GM23338 (cell line): ENCODE measurements around the gene PPP1R2B. TPM values are rescaled to one million over a fixed set of nuclear protein-coding genes. Genes with fewer than 3 reads are reported as not detected.

Experiments used
- ATAC-seq: fragments of 200-7000 bp; cut with Tn5 transposase; 3 replicates; pipeline ENCODE4 v1.9.1; 2020
- DNase-seq: peaks from one replicate; pipeline ENCODE4 v3.0.0-alpha.2; 2015; ENCODE audit warnings: low spot score
- H2AFZ ChIP-seq: fragments of 200-600 bp; sonication (generic); 2 replicates; pipeline ENCODE4 v1.8.0; 2016; ENCODE audit warnings: antibody characterized with exemption, mild to moderate bottlenecking, moderate library complexity
- H3F3A ChIP-seq: fragments of 200-600 bp; sonication (generic); replicated peaks from 2 replicates; pipeline ENCODE4 v1.8.0; 2017; ENCODE audit warnings: antibody characterized with exemption, mixed run types, low read depth
- H3K27ac ChIP-seq: fragments of 200-600 bp; sonication (generic); 2 replicates; pipeline ENCODE4 v1.6.1; 2016; ENCODE audit warnings: low read depth
- H3K27me3 ChIP-seq: fragments of 200-600 bp; sonication (generic); 2 replicates; pipeline ENCODE4 v1.8.0; 2016; ENCODE audit warnings: mild to moderate bottlenecking, mixed run types, moderate library complexity; ENCODE audit not compliant: insufficient read depth
- H3K36me3 ChIP-seq: fragments of 200-600 bp; sonication (generic); 2 replicates; pipeline ENCODE4 v1.8.0; 2016; ENCODE audit warnings: mild to moderate bottlenecking; ENCODE audit not compliant: insufficient read depth
- H3K4me1 ChIP-seq: fragments of 200-600 bp; sonication (generic); 2 replicates; pipeline ENCODE4 v1.8.0; 2016; ENCODE audit warnings: mild to moderate bottlenecking, moderate library complexity; ENCODE audit not compliant: insufficient read depth
- H3K4me2 ChIP-seq: fragments of 200-600 bp; sonication (generic); 2 replicates; pipeline ENCODE4 v1.7.1; 2017; ENCODE audit warnings: mixed run types
- H3K4me3 ChIP-seq: fragments of 200-600 bp; sonication (generic); 2 replicates; pipeline ENCODE4 v1.6.1; 2016; ENCODE audit warnings: mixed run types
- H3K79me2 ChIP-seq: fragments of 200-600 bp; sonication (generic); replicated peaks from 2 replicates; pipeline ENCODE4 v1.8.0; 2017; ENCODE audit warnings: mild to moderate bottlenecking; ENCODE audit not compliant: insufficient read depth
- H3K9me2 ChIP-seq: fragments of 200-600 bp; sonication (generic); 2 replicates; pipeline ENCODE4 v1.8.0; 2017; ENCODE audit not compliant: insufficient read depth
- H4K20me1 ChIP-seq: fragments of 200-600 bp; sonication (generic); replicated peaks from 2 replicates; pipeline ENCODE4 v1.8.0; 2017; ENCODE audit warnings: mild to moderate bottlenecking; ENCODE audit not compliant: insufficient read depth
- H3K27ac Mint-ChIP-seq: 2 replicates; pipeline ENCODE4 v1.8.0; 2020; ENCODE audit warnings: inconsistent platforms, mild to moderate bottlenecking, moderate library complexity, mixed read lengths
- H3K27me3 Mint-ChIP-seq: 3 replicates; pipeline ENCODE4 v1.8.0; 2022; ENCODE audit warnings: low read depth, mild to moderate bottlenecking, moderate library complexity, mixed read lengths, inconsistent platforms; ENCODE audit not compliant: insufficient read depth, poor library complexity
- H3K36me3 Mint-ChIP-seq: 3 replicates; pipeline ENCODE4 v1.8.0; 2021; ENCODE audit warnings: low read depth, mild to moderate bottlenecking, inconsistent platforms, moderate library complexity, mixed read lengths
- H3K4me1 Mint-ChIP-seq: 3 replicates; pipeline ENCODE4 v1.8.0; 2020; ENCODE audit warnings: mild to moderate bottlenecking, inconsistent platforms, mixed read lengths
- H3K4me3 Mint-ChIP-seq: 3 replicates; pipeline ENCODE4 v1.8.0; 2021; ENCODE audit warnings: moderate library complexity, mild to moderate bottlenecking, inconsistent platforms, mixed read lengths
- H3K9me3 Mint-ChIP-seq: 3 replicates; pipeline ENCODE4 v1.8.0; 2020; ENCODE audit warnings: moderate library complexity, mild to moderate bottlenecking, inconsistent platforms, mixed read lengths
- CREB1 ChIP-seq: fragments of 250-450 bp; sonication (Bioruptor Pico); IDR thresholded peaks from 2 replicates; pipeline ENCODE4 v1.5.0; 2020; ENCODE audit warnings: low read depth, mild to moderate bottlenecking, moderate library complexity
- CTCF ChIP-seq, 2 experiments: fragments of 200-600 bp in 1 of 2; sonication (generic) in 1 of 2; conservative IDR thresholded peaks; 2 replicates each; pipeline versions ENCODE4 v1.5.1 to v1.6.1; 2016 to 2017; ENCODE audit warnings: antibody characterized with exemption in 2 of 2, low read depth in 2 of 2, mild to moderate bottlenecking in 2 of 2, moderate library complexity in 1 of 2
- EZH2 ChIP-seq: fragments of 200-600 bp; sonication (generic); IDR thresholded peaks from one replicate; pipeline ENCODE4 v1.8.0; 2017; ENCODE audit warnings: antibody characterized with exemption, mild to moderate bottlenecking, low read depth; ENCODE audit not compliant: unreplicated experiment
- EZH2phosphoT487 ChIP-seq: fragments of 200-600 bp; sonication (generic); IDR thresholded peaks from one replicate; pipeline ENCODE4 v1.8.1; 2018; ENCODE audit warnings: antibody characterized with exemption; ENCODE audit not compliant: unreplicated experiment
- POLR2AphosphoS5 ChIP-seq: IDR thresholded peaks from 2 replicates; pipeline ENCODE4 v1.6.1; 2016; ENCODE audit warnings: antibody characterized with exemption, low read depth
- REST ChIP-seq: IDR thresholded peaks from one replicate; pipeline ENCODE4 v1.6.1; 2018; ENCODE audit warnings: antibody characterized with exemption; ENCODE audit not compliant: unreplicated experiment
- STAT1 ChIP-seq: IDR thresholded peaks from one replicate; pipeline ENCODE4 v1.6.1; 2016; ENCODE audit warnings: antibody characterized with exemption; ENCODE audit not compliant: unreplicated experiment
- ZNF114 ChIP-seq: fragments of 250-450 bp; sonication (Bioruptor Pico); IDR thresholded peaks from 2 replicates; pipeline ENCODE4 v1.5.0; 2020; ENCODE audit warnings: mild to moderate bottlenecking, moderate library complexity
- ZNF331 ChIP-seq: fragments of 250-450 bp; sonication (Bioruptor Pico); IDR thresholded peaks from 2 replicates; pipeline ENCODE4 v1.5.0; 2020; ENCODE audit warnings: low read depth, mild to moderate bottlenecking, moderate library complexity
- polyA plus RNA-seq: library from polyadenylated mRNA; unstranded; fragments of >200 nt; fragmentation: Nextera tagmentation; extraction: Ambion mirVana; gene quantifications from 2 replicates; pipeline ENCODE4 v1.2.1, GENCODE V29; 2016
- total RNA-seq: library from RNA; depleted of rRNA; stranded (reverse); fragments of >200 nt; shearing (Covaris generic); gene quantifications from 2 replicates; pipeline ENCODE4 v1.2.3, GENCODE V29; 2014

PPP1R2B gene
- total and polyA plus RNA-seq, 2 experiments from 2014 or later = 0.11 to 0.21 TPM

GRCh38 chr5:156888520-156888919 is 38.4 kb downstream of the PPP1R2B start:
- H2AFZ ChIP-seq = peak overlapping the region; percentile 52; the same call in 1 of the 2 replicates
- no peaks in the 10 kb centered on the region for H3F3A ChIP-seq
- Mint-ChIP-seq H3K4me1 (peaks cover 9% of the 10 kb centered on the region; the same call in 2 of the 3 replicates), H3K9me3 (no peaks in the 10 kb centered on the region), H3K27me3 (peaks cover 1% of the 10 kb centered on the region), H3K27ac (no peak overlapping the region), H3K4me3 (no peak overlapping the region), H3K36me3 (no peaks in the 10 kb centered on the region)
- H4K20me1 ChIP-seq = no peaks in the 10 kb centered on the region
- ATAC-seq (no peak), DNase-seq (no peak)
- no peaks in the 10 kb centered on the region for H3K4me1 ChIP-seq
- H3K27ac ChIP-seq = no peak overlapping the region
- TF ChIP-seq POLR2AphosphoS5 = no peak
- TF ChIP-seq ZNF114 (CRISPR knock-in tag) = no peak
- no peak overlapping the region for H3K4me2 ChIP-seq
- no peaks in the 10 kb centered on the region for H3K27me3 ChIP-seq
- no peaks in the 10 kb centered on the region for H3K79me2 ChIP-seq
- H3K4me3 ChIP-seq = no peak overlapping the region
- peaks cover 5% of the 10 kb centered on the region; the same call in 1 of the 2 replicates for H3K9me2 ChIP-seq
- H3K36me3 ChIP-seq = no peaks in the 10 kb centered on the region

- peak overlapping the region; percentile 29; the same call in 1 of the 2 replicates for H2AFZ ChIP-seq
These were observed 42.1 kb downstream of the PPP1R2B start for GRCh38 chr5:156892223-156892622.

GRCh38 chr5:156892864-156893263 is 42.8 kb downstream of the PPP1R2B start:
- no peak for DNase-seq
- Histone ChIP-seq H3K4me1 (no peaks in the 10 kb centered on the region), H3K79me2 (no peaks in the 10 kb centered on the region), H3F3A (no peaks in the 10 kb centered on the region), H3K27ac (no peak overlapping the region), H3K4me2 (no peak overlapping the region), H2AFZ (no peak overlapping the region), H3K36me3 (no peaks in the 10 kb centered on the region), H3K9me2 (peaks cover 9% of the 10 kb centered on the region; the same call in 1 of the 2 replicates), H3K27me3 (no peaks in the 10 kb centered on the region), H4K20me1 (no peaks in the 10 kb centered on the region), H3K4me3 (no peak overlapping the region)
- Mint-ChIP-seq H3K4me3 (no peak overlapping the region), H3K4me1 (peaks cover 14% of the 10 kb centered on the region; the same call in 2 of the 3 replicates), H3K36me3 (no peaks in the 10 kb centered on the region), H3K9me3 (no peaks in the 10 kb centered on the region), H3K27me3 (peaks cover 1% of the 10 kb centered on the region), H3K27ac (no peak overlapping the region)
- ATAC-seq = no peak
- TF ChIP-seq EZH2 (no peak), STAT1 (no peak), REST (no peak), EZH2phosphoT487 (no peak), ZNF331 (CRISPR knock-in tag) (no peak), ZNF114 (CRISPR knock-in tag) (no peak)

More at GRCh38 chr5:156892223-156892622, 42.1 kb downstream of the PPP1R2B start:
- Histone ChIP-seq H3K9me2 (peaks cover 9% of the 10 kb centered on the region; the same call in 1 of the 2 replicates), H4K20me1 (no peaks in the 10 kb centered on the region), H3K4me2 (no peak overlapping the region), H3K4me1 (no peaks in the 10 kb centered on the region), H3K4me3 (no peak overlapping the region), H3F3A (no peaks in the 10 kb centered on the region), H3K36me3 (no peaks in the 10 kb centered on the region), H3K79me2 (no peaks in the 10 kb centered on the region), H3K27me3 (no peaks in the 10 kb centered on the region), H3K27ac (no peak overlapping the region)
- DNase-seq = peak; percentile 31
- no peak for TF ChIP-seq CREB1 (CRISPR knock-in tag)
- peak; percentile 28 to 64 for TF ChIP-seq CTCF (conservative IDR thresholded peaks at IDR 0.05; ENCODE audit: low read depth in 2 of 2)
- Mint-ChIP-seq H3K27me3 (peaks cover 1% of the 10 kb centered on the region), H3K36me3 (no peaks in the 10 kb centered on the region), H3K27ac (no peak overlapping the region), H3K9me3 (no peaks in the 10 kb centered on the region), H3K4me3 (no peak overlapping the region), H3K4me1 (peaks cover 14% of the 10 kb centered on the region; the same call in 2 of the 3 replicates)
- ATAC-seq = peak; percentile 57; the same call in 2 of the 3 replicates
